Choroid plexus epithelial cell (primary cell): ENCODE data around the gene ZC3H7B.

ENCODE experiments used
- DNase-seq: peaks from one replicate; pipeline ENCODE4 v3.0.0-alpha.2; 2010; ENCODE audit warnings: low read depth
- H3K4me3 ChIP-seq: 2 replicates; pipeline ENCODE4 v1.5.1; 2011; ENCODE audit warnings: low read depth, mild to moderate bottlenecking, control low read depth, low read length, moderate library complexity
- TF ChIP-seq, protein P1 (sequence below): conservative IDR thresholded peaks from 2 replicates; pipeline ENCODE4 v1.5.1; 2011; ENCODE audit warnings: low read depth, mild to moderate bottlenecking, control low read depth, inconsistent platforms, low read length, moderate library complexity

ZC3H7B gene

DNA sequence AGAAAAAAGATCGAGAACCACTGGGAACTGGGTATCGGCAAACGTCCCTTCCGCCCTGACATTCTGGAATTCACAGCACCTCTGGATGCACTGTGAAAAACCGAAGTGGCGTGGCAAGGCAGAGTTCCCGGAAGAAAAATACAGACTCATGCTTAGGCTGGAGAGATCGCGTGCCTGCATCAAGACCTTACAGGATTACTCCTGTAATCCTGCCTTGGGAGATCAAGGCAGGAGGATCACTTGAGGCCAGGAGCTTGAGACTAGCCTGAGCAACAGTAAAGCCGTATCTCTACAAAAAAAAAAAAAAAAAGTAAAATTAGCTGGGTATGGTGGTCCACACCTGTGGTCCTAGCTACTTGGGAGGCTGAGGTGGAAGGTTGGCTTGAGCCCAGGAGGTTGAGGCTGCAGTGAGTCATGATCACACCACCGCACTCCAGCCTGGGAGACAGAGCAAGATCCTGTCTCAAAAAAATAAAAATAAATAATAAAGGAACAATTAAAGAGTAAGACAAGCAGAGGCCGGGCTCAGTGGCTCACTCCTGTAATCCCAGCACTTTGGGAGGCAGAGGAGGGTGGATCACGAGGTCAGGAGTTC lies 60.5 kb downstream of the ZC3H7B start:
- peak; percentile 49 for DNase-seq

DNA sequence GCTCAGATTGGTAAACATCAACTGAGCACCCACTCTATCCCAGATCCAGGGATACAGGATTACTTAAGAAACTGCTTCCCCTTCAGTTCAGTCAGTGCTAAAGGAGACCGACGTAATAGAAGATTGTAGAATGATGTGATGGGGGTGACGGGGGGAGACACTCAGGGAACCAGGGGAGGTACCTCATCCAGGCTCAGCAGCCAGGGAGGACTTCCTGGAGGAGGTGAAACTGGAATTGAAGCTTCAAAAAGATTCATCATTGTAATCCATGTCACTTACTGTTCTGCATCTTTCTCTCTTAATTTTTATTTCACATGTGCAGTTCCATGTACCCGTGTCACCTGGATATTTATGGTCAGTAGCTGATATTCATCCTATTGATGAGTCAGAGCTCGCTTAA lies 61.3 kb downstream of the ZC3H7B start:
- DNase-seq: no peak
- TF ChIP-seq, protein P1, sequence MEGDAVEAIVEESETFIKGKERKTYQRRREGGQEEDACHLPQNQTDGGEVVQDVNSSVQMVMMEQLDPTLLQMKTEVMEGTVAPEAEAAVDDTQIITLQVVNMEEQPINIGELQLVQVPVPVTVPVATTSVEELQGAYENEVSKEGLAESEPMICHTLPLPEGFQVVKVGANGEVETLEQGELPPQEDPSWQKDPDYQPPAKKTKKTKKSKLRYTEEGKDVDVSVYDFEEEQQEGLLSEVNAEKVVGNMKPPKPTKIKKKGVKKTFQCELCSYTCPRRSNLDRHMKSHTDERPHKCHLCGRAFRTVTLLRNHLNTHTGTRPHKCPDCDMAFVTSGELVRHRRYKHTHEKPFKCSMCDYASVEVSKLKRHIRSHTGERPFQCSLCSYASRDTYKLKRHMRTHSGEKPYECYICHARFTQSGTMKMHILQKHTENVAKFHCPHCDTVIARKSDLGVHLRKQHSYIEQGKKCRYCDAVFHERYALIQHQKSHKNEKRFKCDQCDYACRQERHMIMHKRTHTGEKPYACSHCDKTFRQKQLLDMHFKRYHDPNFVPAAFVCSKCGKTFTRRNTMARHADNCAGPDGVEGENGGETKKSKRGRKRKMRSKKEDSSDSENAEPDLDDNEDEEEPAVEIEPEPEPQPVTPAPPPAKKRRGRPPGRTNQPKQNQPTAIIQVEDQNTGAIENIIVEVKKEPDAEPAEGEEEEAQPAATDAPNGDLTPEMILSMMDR: no peak
- no peak overlapping the region for H3K4me3 ChIP-seq

More for the DNA sequence above, 60.5 kb downstream of the ZC3H7B start:
- no peak overlapping the region for H3K4me3 ChIP-seq
- TF ChIP-seq, protein P1: no peak

DNA sequence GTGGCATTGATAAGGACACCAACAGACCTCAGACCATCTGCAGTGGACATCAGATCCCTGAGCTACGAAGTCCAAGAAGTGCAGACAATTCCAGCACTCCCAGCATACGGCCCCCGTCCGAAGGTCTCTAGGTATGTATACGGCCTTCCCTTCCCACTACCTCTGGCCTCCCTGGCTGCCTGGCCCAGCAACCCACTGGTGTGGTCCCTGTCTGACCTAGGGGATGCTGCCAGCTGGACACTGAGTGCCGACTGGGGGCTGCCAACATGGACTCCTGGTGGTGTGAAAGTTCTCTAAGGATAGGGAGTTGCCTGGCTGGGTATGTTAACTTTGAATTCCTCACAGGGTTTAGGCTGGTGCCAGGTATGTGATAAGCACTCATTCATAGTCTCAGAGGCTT lies 62.9 kb downstream of the ZC3H7B start:
- no peak overlapping the region for H3K4me3 ChIP-seq
- DNase-seq: no peak
- TF ChIP-seq, protein P1: no peak

DNA sequence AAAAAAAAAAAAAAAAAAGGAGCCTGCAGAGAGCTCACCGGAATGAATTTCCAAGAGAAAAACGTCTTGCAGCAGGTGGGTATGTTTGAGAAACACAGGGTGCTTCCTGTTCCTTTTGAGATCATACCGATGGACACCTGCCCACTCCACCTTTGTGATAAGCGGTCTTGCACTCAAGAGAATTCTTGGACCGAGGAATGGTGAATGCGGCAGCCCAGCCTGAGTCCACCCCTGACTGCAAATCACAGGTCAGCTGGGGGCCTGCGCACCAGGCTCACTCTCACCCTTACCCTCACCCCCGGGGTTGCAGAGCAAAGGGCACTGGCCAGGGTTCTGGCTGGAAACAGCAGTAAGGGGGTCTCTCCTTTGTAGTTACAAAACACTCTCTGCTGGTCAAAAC lies 63.6 kb downstream of the ZC3H7B start:
- no peak for DNase-seq
- no peak overlapping the region for H3K4me3 ChIP-seq
- TF ChIP-seq, protein P1: no peak

DNA sequence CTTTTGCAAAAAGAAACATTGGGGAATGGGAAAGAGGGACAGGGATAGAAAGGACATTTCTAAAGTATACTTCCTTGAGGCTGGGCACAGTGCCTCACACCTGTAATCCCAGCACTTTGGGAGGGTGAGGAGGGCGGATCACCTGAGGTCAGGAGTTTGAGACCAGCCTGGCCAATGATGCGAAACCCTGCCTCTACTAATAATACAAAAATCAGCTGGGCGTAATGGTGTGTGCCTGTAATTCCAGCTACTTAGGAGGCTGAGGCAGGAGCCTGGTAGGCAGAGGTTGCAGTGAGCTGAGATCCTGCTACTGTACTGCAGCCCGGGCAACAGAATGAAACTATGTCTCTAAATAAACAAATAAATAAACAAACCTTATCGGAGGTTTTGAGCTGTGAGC lies 64.1 kb downstream of the ZC3H7B start:
- DNase-seq: no peak
- TF ChIP-seq, protein P1: no peak
- no peak overlapping the region for H3K4me3 ChIP-seq

DNA sequence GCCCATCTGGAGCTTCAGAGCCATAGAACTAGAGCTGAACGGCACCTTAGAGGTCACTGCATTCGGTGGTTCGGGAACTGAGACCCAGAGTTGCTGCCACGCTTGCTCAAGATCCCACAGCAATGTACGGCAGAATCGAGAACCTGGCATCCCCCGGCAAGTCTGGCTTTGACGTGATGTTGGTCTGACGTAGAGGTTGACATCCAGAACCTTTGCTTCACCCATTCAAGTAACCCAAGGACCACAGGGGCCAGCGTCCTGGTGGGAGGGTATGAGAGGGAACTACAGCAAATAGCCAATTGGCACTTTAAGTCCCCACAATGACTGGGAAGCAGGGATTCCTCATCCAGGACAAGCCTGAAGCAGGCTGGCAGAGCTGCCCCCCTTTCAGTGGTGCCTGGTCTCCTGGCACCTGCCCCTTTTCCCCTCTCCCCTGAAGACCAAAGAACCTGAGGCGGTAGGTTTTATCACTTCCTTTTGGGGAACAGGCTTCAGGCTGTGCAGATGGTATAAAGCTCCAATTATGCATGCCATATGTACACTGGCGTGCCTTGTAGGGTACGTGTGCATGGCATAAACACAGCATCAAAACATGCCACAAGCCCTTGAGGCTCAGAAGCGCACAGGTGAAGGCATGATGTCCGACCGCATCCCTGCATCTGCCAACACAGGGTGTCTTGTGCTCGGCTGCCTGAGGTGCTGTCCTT lies 65.2 kb downstream of the ZC3H7B start:
- no peak overlapping the region for H3K4me3 ChIP-seq
- DNase-seq: no peak
- TF ChIP-seq, protein P1: no peak
